A673 (cell line): ENCODE measurements around the gene NGDN.

ENCODE experiments used
- CTCF ChIP-seq: fragments of 300-800, 200-600 bp; sonication (generic); conservative IDR thresholded peaks from 2 replicates; pipeline ENCODE4 v1.5.1; 2017; ENCODE audit warnings: low read depth, mild to moderate bottlenecking, antibody characterized with exemption, low read length, moderate library complexity, mixed read lengths
- EZH2 ChIP-seq: fragments of 200-600 bp; sonication (generic); IDR thresholded peaks from 2 replicates; pipeline ENCODE4 v1.6.1; 2017; ENCODE audit warnings: borderline replicate concordance, low read depth, mild to moderate bottlenecking, mixed read lengths, antibody characterized with exemption, low read length; ENCODE audit not compliant: poor library complexity, severe bottlenecking

DNA sequence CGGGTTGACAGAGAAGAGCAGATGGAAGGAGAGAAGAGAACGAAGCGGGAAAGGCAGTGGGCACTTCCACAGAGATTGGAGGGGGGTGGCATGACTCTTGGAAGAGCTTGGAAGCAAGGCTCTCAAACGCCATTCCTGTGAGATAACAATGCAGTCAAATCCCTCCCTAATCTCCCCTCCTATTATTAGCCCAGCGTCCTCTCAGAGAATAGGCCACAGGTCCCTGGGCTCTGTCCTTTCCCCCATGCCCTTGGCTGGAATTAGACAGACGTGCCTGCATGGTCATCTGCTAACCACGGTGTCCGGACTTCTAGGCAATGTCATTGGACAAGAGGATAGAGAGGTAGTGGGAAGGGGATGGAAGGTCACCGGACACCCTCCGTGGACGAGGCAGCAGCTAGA is 26.1 kb upstream of the NGDN start:
- TF ChIP-seq CTCF = no peak
- no peak for TF ChIP-seq EZH2
